A673 (cell line): ENCODE measurements around the gene BOLA3.

Source experiments
- CTCF ChIP-seq: fragments of 300-800, 200-600 bp; sonication (generic); conservative IDR thresholded peaks from 2 replicates; pipeline ENCODE4 v1.5.1; 2017; ENCODE audit warnings: low read depth, mild to moderate bottlenecking, antibody characterized with exemption, low read length, moderate library complexity, mixed read lengths
- EZH2 ChIP-seq: fragments of 200-600 bp; sonication (generic); IDR thresholded peaks from 2 replicates; pipeline ENCODE4 v1.6.1; 2017; ENCODE audit warnings: borderline replicate concordance, low read depth, mild to moderate bottlenecking, mixed read lengths, antibody characterized with exemption, low read length; ENCODE audit not compliant: poor library complexity, severe bottlenecking

- TF ChIP-seq CTCF = no peak
- no peak for TF ChIP-seq EZH2
Measured at GRCh38 chr2:74100254-74101216, 47.2 kb downstream of the BOLA3 start.
